Type B pancreatic cell (in vitro differentiated cells): ENCODE measurements around the gene MOCOS. TPM values are rescaled to one million over a fixed set of nuclear protein-coding genes. Genes with fewer than 3 reads are reported as not detected.

Experiments
- DNase-seq: peaks from one replicate; pipeline ENCODE4 v3.0.0; 2021; ENCODE audit warnings: mixed read lengths; ENCODE audit not compliant: unreplicated experiment; ENCODE audit errors: extremely low spot score
- H3K27ac Mint-ChIP-seq: 2 replicates; pipeline ENCODE4 v1.8.0; 2021; ENCODE audit warnings: mild to moderate bottlenecking, mixed read lengths
- H3K27me3 Mint-ChIP-seq: 2 replicates; pipeline ENCODE4 v1.8.0; 2021; ENCODE audit warnings: mixed read lengths
- H3K36me3 Mint-ChIP-seq: 2 replicates; pipeline ENCODE4 v1.8.0; 2021; ENCODE audit warnings: mixed read lengths
- H3K4me1 Mint-ChIP-seq: one replicate; pipeline ENCODE4 v1.8.0; 2021; ENCODE audit warnings: mixed read lengths; ENCODE audit not compliant: unreplicated experiment
- H3K4me3 Mint-ChIP-seq: 2 replicates; pipeline ENCODE4 v1.8.0; 2021; ENCODE audit warnings: mild to moderate bottlenecking, mixed read lengths
- H3K9me3 Mint-ChIP-seq: 2 replicates; pipeline ENCODE4 v1.8.0; 2021; ENCODE audit warnings: mixed read lengths
- CTCF ChIP-seq: fragments of 200-600 bp; sonication (generic); conservative IDR thresholded peaks from 2 replicates; pipeline ENCODE4 v1.5.0; 2021; ENCODE audit warnings: antibody characterized with exemption, mild to moderate bottlenecking
- total RNA-seq: library from RNA; stranded (reverse); gene quantifications from 2 replicates; pipeline ENCODE4 v1.2.1, GENCODE V29; 2021; ENCODE audit warnings: low replicate concordance

MOCOS gene
- total RNA-seq, 1 donor from 2014 or later: 2.4 TPM

- Mint-ChIP-seq H3K9me3 (peaks cover 5% of the 10 kb centered on the region), H3K27ac (no peak overlapping the region), H3K36me3 (peaks cover 6% of the 10 kb centered on the region), H3K4me3 (no peak overlapping the region), H3K27me3 (no peaks in the 10 kb centered on the region), H3K4me1 (no peaks in the 10 kb centered on the region)
- TF ChIP-seq CTCF: no peak
- no peak for DNase-seq
These were observed 59.7 kb downstream of the MOCOS start for GRCh38 chr18:36247036-36247435.

GRCh38 chr18:36249392-36249791 is 62.1 kb downstream of the MOCOS start:
- TF ChIP-seq CTCF: no peak
- H3K4me3 Mint-ChIP-seq: no peak overlapping the region
- DNase-seq: no peak
- no peaks in the 10 kb centered on the region for H3K27me3 Mint-ChIP-seq
- H3K4me1 Mint-ChIP-seq: no peaks in the 10 kb centered on the region
- H3K36me3 Mint-ChIP-seq: peaks cover 6% of the 10 kb centered on the region
- H3K27ac Mint-ChIP-seq: no peak overlapping the region
- H3K9me3 Mint-ChIP-seq: peaks cover 5% of the 10 kb centered on the region

DNA sequence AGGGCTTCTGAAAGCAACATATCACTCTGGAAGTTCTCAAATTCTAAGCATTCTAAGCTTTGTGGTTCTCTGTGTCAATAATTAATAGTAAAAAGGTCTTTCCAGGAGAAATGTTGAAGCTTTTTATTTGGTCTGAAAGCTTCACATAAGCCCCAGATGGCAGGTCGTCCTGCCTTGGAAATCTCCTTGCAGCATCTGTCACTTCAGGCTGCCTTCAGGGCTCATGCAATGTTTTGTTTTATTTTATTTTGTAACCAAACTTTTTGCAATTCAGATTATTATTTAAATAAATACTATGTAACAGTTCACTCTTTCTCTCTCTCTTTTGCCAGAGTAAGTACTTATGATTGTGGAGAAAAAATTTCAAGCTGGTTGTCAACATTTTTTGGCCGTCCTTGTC is 63.5 kb downstream of the MOCOS start:
- TF ChIP-seq CTCF: no peak
- Mint-ChIP-seq H3K9me3 (no peaks in the 10 kb centered on the region), H3K4me3 (no peak overlapping the region), H3K27ac (no peak overlapping the region), H3K4me1 (peaks cover 5% of the 10 kb centered on the region), H3K36me3 (peaks cover 6% of the 10 kb centered on the region), H3K27me3 (no peaks in the 10 kb centered on the region)
- DNase-seq: no peak

DNA sequence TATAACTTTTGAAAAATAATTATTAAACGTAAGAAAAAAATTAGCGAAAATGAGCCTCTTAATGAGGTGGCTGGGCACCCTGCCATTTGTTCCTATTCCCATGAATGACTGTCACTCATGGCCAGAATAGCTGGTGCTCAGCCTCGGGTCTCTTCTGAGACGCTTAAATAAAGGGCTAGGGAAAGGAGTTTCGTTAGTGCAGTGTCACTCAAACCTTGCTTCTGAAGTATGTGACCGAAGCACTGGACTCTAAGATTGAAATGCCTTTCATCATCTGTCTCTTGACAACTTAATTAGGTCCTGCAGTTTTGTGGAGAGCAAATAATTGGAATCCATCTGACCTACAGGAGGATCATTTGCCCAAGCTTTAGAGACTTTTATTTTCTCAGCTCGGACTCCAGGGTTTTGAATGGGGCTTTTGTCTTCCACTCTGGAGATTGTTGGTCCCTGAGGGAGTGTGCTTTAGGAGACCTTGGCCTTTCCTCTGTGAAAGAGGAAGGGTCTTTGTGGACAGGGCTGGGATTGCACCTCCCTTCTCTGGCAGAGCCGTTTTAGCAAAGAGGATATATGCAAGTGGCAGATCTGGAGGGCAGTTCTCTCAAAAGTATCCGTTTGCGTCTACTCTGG is 67.9 kb downstream of the MOCOS start:
- Mint-ChIP-seq H3K27me3 (no peaks in the 10 kb centered on the region), H3K4me3 (no peak overlapping the region), H3K36me3 (no peaks in the 10 kb centered on the region), H3K9me3 (no peaks in the 10 kb centered on the region), H3K4me1 (peaks cover 5% of the 10 kb centered on the region), H3K27ac (no peak overlapping the region)
- DNase-seq: no peak
- peak; percentile 57 for TF ChIP-seq CTCF

- DNase-seq: no peak
- H3K9me3 Mint-ChIP-seq: no peaks in the 10 kb centered on the region
- H3K4me1 Mint-ChIP-seq: peaks cover 5% of the 10 kb centered on the region
- no peaks in the 10 kb centered on the region for H3K27me3 Mint-ChIP-seq
- no peak overlapping the region for H3K4me3 Mint-ChIP-seq
- TF ChIP-seq CTCF: no peak
- no peak overlapping the region for H3K27ac Mint-ChIP-seq
- H3K36me3 Mint-ChIP-seq: no peaks in the 10 kb centered on the region
These were observed 68.8 kb downstream of the MOCOS start for GRCh38 chr18:36256094-36256493.

- Mint-ChIP-seq H3K4me1 (peaks cover 11% of the 10 kb centered on the region), H3K4me3 (no peak overlapping the region), H3K27ac (no peak overlapping the region), H3K9me3 (no peaks in the 10 kb centered on the region), H3K27me3 (no peaks in the 10 kb centered on the region), H3K36me3 (no peaks in the 10 kb centered on the region)
- no peak for TF ChIP-seq CTCF
- DNase-seq: no peak
These were observed 75.7 kb downstream of the MOCOS start for GRCh38 chr18:36262971-36263370.
